Measurements from ENCODE around the gene SEC16B. TPM values are rescaled to one million over a fixed set of nuclear protein-coding genes. Genes with fewer than 3 reads are reported as not detected.

SEC16B gene
- total and polyA plus RNA-seq, 9 of the 15 experiments (the other 6 are each of a cell fraction or from before 2014, with no cell fraction given) = not detected

- no peak for TF ChIP-seq CHD7 (IDR thresholded peaks at IDR 0.05; ENCODE audit: low read depth, low read length)
- TF ChIP-seq EGR1 (conservative IDR thresholded peaks at IDR 0.05) = no peak
- no peak for TF ChIP-seq POU5F1 (IDR thresholded peaks at IDR 0.05; ENCODE audit: borderline replicate concordance, low read depth, low read length, partially characterized antibody)
- TF ChIP-seq THAP12 (CRISPR knock-in tag; IDR thresholded peaks at IDR 0.05) = no peak
- TF ChIP-seq SMARCA5 (IDR thresholded peaks at IDR 0.05) = no peak
- no peak for TF ChIP-seq SAFB (IDR thresholded peaks at IDR 0.05; ENCODE audit: borderline replicate concordance, low read depth, low read length)
- TF ChIP-seq CBFA2T2 (conservative IDR thresholded peaks at IDR 0.05) = no peak
- TF ChIP-seq ARID1B (IDR thresholded peaks at IDR 0.05) = no peak
- no peak for TF ChIP-seq ZFPM2 (CRISPR knock-in tag; IDR thresholded peaks at IDR 0.05)
- TF ChIP-seq GTF2E2 (tag; IDR thresholded peaks at IDR 0.05) = no peak
- TF ChIP-seq HDAC1 (IDR thresholded peaks at IDR 0.05) = no peak
- no peak for TF ChIP-seq ZNF408 (CRISPR knock-in tag; IDR thresholded peaks at IDR 0.05; ENCODE audit: low read depth)
- TF ChIP-seq ZZZ3 (IDR thresholded peaks at IDR 0.05) = no peak
These were observed 34.9 kb downstream of the SEC16B start (continued) for GRCh38 chr1:177934927-177935326.

All from K562 (cell line).